Stimulated activated CD4-positive, alpha-beta T cell treated with anti-CD3 and anti-CD28 coated beads, Interleukin-1b, Interleukin-23, amount 100 ng/mL, for 4 hours (primary cell): Measurements from ENCODE around the gene L3MBTL4.
"Not testable (repeated sequence)": the region's sequence is repeated elsewhere in the genome, so short reads cannot be mapped to it uniquely, and the experiment has no call there.

Source experiments
- DNase-seq, 2 donors: peaks; one replicate each; pipeline ENCODE4 v3.0.0-alpha.2; 2020; ENCODE audit warnings: low read depth in 2 of 2

Gene L3MBTL4

GRCh38 chr18:6199777-6200176, 214.9 kb downstream of the L3MBTL4 start:
- no peak for DNase-seq

GRCh38 chr18:6198585-6198984, 216.1 kb downstream of the L3MBTL4 start:
- DNase-seq: no peak

- DNase-seq: no peak
Observed at GRCh38 chr18:6194640-6195039, 220.1 kb downstream of the L3MBTL4 start.

- DNase-seq: not testable (repeated sequence)
Observed at GRCh38 chr18:6185782-6186181, 228.9 kb downstream of the L3MBTL4 start.

GRCh38 chr18:6174983-6175745, 239.5 kb downstream of the L3MBTL4 start:
- DNase-seq: no peak

GRCh38 chr18:6170604-6171003, 244.1 kb downstream of the L3MBTL4 start:
- no peak for DNase-seq

GRCh38 chr18:6161549-6161948, 253.2 kb downstream of the L3MBTL4 start:
- DNase-seq: no peak

GRCh38 chr18:6159426-6159825, 255.3 kb downstream of the L3MBTL4 start:
- no peak for DNase-seq

- DNase-seq: no peak
Observed at GRCh38 chr18:6158958-6159357, 255.8 kb downstream of the L3MBTL4 start.

GRCh38 chr18:6156446-6156845, 258.3 kb downstream of the L3MBTL4 start:
- no peak for DNase-seq

GRCh38 chr18:6155707-6156106, 259.0 kb downstream of the L3MBTL4 start:
- DNase-seq: no peak

GRCh38 chr18:6150430-6150829, 264.3 kb downstream of the L3MBTL4 start:
- no peak for DNase-seq

- DNase-seq: no peak
Observed at GRCh38 chr18:6146307-6146661, 268.4 kb downstream of the L3MBTL4 start.

GRCh38 chr18:6145645-6146306, 268.9 kb downstream of the L3MBTL4 start:
- DNase-seq: no peak

- no peak for DNase-seq
Observed at GRCh38 chr18:6139007-6139406, 275.7 kb downstream of the L3MBTL4 start.

- not testable (repeated sequence) for DNase-seq
Observed at GRCh38 chr18:6135901-6136300, 278.8 kb downstream of the L3MBTL4 start.

GRCh38 chr18:6135029-6135428, 279.7 kb downstream of the L3MBTL4 start:
- not testable (repeated sequence) for DNase-seq

GRCh38 chr18:6132751-6133368, 281.9 kb downstream of the L3MBTL4 start:
- no peak for DNase-seq

GRCh38 chr18:6120820-6121279, 293.9 kb downstream of the L3MBTL4 start:
- no peak for DNase-seq

- DNase-seq: no peak
Observed at GRCh38 chr18:6119761-6120160, 294.9 kb downstream of the L3MBTL4 start.

- DNase-seq: no peak
Observed at GRCh38 chr18:6118080-6118479, 296.6 kb downstream of the L3MBTL4 start.

GRCh38 chr18:6115710-6116109, 299.0 kb downstream of the L3MBTL4 start:
- no peak for DNase-seq

- DNase-seq: no peak
Observed at GRCh38 chr18:6113650-6114049, 301.1 kb downstream of the L3MBTL4 start.
